ENCODE measurements around the gene OCA2. TPM values are rescaled to one million over a fixed set of nuclear protein-coding genes. Genes with fewer than 3 reads are reported as not detected.

Gene OCA2
- total and polyA plus RNA-seq, 11 donors = 0.04 to 0.10 (median 0.07) TPM; not detected in 8

DNA sequence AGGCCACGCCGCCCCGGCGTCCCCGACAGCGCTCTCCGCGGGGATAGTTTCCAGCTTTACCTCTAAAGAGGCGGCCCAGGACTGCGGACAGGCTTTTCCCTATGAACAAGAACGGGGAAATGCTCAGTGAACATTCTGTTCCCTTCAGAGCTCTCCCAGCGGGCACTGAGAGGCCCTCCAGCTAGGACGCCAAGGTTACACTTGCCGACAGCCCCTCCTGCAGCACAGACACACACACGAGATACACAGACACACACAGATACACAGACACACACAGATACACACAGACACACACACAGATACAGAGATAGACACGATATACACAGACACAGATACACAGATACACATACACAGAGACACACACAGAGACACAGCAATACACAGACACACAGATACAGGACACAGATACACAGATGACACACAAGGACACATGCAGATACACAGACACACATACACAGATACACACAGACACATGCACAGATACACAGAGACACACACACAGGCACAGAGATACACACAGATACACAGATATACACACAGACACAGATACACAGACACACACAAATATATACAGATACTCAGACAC lies 533 bp upstream of the OCA2 start:
- WGBS, 4 donors = 8 to 16% (median 12%) methylated on average over 14 to 16 of the region's 16 CpGs
- DNase-seq = no peak
- no peak for TF ChIP-seq POLR2A (IDR thresholded peaks at IDR 0.05)
- TF ChIP-seq, protein P1, sequence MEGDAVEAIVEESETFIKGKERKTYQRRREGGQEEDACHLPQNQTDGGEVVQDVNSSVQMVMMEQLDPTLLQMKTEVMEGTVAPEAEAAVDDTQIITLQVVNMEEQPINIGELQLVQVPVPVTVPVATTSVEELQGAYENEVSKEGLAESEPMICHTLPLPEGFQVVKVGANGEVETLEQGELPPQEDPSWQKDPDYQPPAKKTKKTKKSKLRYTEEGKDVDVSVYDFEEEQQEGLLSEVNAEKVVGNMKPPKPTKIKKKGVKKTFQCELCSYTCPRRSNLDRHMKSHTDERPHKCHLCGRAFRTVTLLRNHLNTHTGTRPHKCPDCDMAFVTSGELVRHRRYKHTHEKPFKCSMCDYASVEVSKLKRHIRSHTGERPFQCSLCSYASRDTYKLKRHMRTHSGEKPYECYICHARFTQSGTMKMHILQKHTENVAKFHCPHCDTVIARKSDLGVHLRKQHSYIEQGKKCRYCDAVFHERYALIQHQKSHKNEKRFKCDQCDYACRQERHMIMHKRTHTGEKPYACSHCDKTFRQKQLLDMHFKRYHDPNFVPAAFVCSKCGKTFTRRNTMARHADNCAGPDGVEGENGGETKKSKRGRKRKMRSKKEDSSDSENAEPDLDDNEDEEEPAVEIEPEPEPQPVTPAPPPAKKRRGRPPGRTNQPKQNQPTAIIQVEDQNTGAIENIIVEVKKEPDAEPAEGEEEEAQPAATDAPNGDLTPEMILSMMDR (IDR thresholded peaks at IDR 0.05) = no peak
- H3K4me1 ChIP-seq = peaks cover 0 to 38% (median 28%) of the 10 kb centered on the region in 12 donors
- H3K36me3 ChIP-seq = no peaks in the 10 kb centered on the region
- no peak overlapping the region for H3K27ac ChIP-seq
- H3K9me3 ChIP-seq = no peaks in the 10 kb centered on the region
- intact Hi-C loops (cut with DNase I) = no loop called here
- H3K4me3 ChIP-seq = peak overlapping the region in 9 of 12 donors; percentile 5 to 41 (median 32)
- H3K27me3 ChIP-seq = peaks cover 0 to 62% (median 11%) of the 10 kb centered on the region in 9 donors
- ATAC-seq = peak in 2 of 4 donors; percentile 1 to 3

- TF ChIP-seq POLR2A (IDR thresholded peaks at IDR 0.05) = no peak
- TF ChIP-seq, protein P1 (IDR thresholded peaks at IDR 0.05) = no peak
- WGBS, 4 donors = 75 to 78% (median 77%) methylated on average over 10 to 11 of the region's 11 CpGs
- Histone ChIP-seq H3K27ac (no peak overlapping the region), H3K4me1 (peaks cover 0 to 44% (median 31%) of the 10 kb centered on the region in 12 donors), H3K9me3 (no peaks in the 10 kb centered on the region), H3K36me3 (no peaks in the 10 kb centered on the region), H3K27me3 (peaks cover 0 to 69% (median 19%) of the 10 kb centered on the region in 9 donors), H3K4me3 (no peak overlapping the region)
- intact Hi-C loops (cut with DNase I) = no loop called here
- ATAC-seq = no peak
- peak in 1 of 5 donors; percentile 24 for DNase-seq
Measured at GRCh38 chr15:28098360-28098765, 752 bp downstream of the OCA2 start.

DNA sequence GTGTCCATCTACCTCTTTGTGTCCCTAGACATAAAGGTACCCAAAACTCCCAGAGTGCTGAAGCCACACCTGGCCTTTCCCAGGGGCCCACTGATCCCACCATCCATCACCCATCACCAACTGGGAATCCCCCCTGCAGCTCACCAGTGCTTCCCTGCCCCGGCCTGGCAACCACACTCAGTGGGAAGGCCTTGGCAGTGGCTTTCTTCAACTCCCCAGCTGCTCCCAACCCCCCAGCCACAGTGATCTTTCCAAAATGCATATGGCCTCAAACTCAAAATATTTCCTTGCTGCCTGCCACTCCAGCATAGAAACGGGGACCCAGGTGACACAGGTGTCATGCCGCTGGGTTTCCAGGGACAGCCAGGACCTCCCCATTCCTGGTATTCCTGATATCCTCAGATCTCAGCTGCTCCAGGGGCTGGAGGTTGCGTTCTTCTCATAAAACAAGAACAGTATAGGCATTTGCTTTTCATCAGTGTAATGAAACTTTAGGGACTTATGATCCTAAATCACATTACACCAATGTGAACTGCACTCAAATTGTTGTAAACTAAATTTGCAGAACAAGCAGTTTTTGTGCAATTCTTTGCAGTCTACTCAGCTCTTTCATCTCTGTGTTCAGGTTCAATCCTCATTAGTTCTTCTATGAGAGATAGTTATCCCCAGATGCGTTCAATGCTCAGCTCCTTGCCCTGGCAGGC lies 1.3 kb downstream of the OCA2 start:
- TF ChIP-seq POLR2A (IDR thresholded peaks at IDR 0.05) = no peak
- TF ChIP-seq, protein P1 (IDR thresholded peaks at IDR 0.05) = no peak
- 87 to 93% (median 90%) methylated on average over 5 of the region's 5 CpGs for WGBS, 4 donors
- Histone ChIP-seq H3K27ac (no peak overlapping the region), H3K36me3 (no peaks in the 10 kb centered on the region), H3K4me1 (peaks cover 0 to 44% (median 31%) of the 10 kb centered on the region in 12 donors), H3K4me3 (no peak overlapping the region), H3K27me3 (peaks cover 0 to 75% (median 24%) of the 10 kb centered on the region in 9 donors), H3K9me3 (no peaks in the 10 kb centered on the region)
- intact Hi-C loops (cut with DNase I) = no loop called here
- DNase-seq (no peak), ATAC-seq (no peak)

- peak overlapping the region; percentile 35 to 61 (median 50) for H3K4me3 ChIP-seq
- H3K36me3 ChIP-seq = no peaks in the 10 kb centered on the region
- H3K27ac ChIP-seq = peak overlapping the region in 7 of 12 donors; percentile 11 to 76 (median 33)
- H3K4me1 ChIP-seq = peaks cover 0 to 44% (median 31%) of the 10 kb centered on the region in 12 donors
- 2 to 6% (median 5%) methylated on average over 24 to 72 of the region's 72 CpGs for WGBS, 4 donors
- peaks cover 0 to 6% (median 0%) of the 10 kb centered on the region in 12 donors for H3K9me3 ChIP-seq
- ATAC-seq (peak in 2 of 4 donors; percentile 2 to 3), DNase-seq (peak in 1 of 5 donors; percentile 36)
- H3K27me3 ChIP-seq = peaks cover 0 to 82% (median 24%) of the 10 kb centered on the region in 9 donors
- TF ChIP-seq, protein P1 (IDR thresholded peaks at IDR 0.05) = peak in 2 of 12 donors; percentile 24 to 25
- TF ChIP-seq POLR2A (IDR thresholded peaks at IDR 0.05) = no peak
- intact Hi-C loops (cut with DNase I) = no loop called here
Measured at GRCh38 chr15:28096670-28097431, 2.3 kb downstream of the OCA2 start.

Data from heart left ventricle (tissue), 16 donors.